GM08714 (cell line): ENCODE data around the gene SEPTIN3.

Experiments used
- H3K4me3 ChIP-seq: fragments of 200-500 bp; sonication (Bioruptor generic); 2 replicates; pipeline ENCODE4 v1.5.1; 2014; ENCODE audit warnings: mild to moderate bottlenecking, low read length, inconsistent platforms
- ZNF274 ChIP-seq: IDR thresholded peaks from 2 replicates; pipeline ENCODE4 v1.6.1; 2012; ENCODE audit warnings: mild to moderate bottlenecking, low read depth, low read length

SEPTIN3 gene

DNA sequence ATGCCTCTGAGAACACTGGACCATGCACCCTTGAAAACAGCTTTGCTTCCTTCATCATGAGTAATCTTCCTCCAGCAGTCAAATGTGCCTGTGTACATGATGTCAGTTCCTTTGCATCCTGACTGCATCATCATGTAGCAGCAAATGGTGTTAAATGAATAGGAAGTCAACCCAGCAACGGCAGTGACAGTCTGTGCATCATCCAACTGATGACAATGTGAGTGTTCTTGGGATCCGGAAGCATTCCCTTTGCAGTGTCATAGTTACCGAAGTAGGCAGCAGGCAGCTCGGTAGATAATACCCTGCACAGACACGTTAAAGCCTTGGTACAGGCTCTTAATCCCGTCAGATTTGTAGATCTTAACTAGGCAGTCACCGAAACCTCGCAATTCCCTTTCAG is 31.9 kb downstream of the SEPTIN3 start:
- no peak for TF ChIP-seq ZNF274
- no peak overlapping the region for H3K4me3 ChIP-seq

DNA sequence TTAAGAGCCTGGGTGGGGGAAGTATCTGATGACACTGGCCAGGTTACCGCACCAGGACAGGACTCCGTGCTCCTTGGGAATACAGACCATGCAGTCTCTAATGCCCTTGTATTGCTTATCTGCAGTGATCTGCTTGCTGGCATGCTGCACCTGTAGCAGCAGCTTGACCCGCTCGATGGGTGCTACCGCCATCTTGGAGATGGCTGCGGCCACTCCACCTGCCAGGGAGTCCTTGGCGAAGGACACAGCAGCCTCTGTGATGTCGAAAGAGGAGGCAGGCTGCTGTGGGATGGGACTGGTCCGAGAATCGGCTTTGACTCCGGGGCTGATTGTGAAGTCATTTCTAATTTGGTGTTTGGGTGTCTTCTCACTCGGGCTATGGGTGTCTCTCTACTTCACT is 32.5 kb downstream of the SEPTIN3 start:
- no peak for TF ChIP-seq ZNF274
- no peak overlapping the region for H3K4me3 ChIP-seq

DNA sequence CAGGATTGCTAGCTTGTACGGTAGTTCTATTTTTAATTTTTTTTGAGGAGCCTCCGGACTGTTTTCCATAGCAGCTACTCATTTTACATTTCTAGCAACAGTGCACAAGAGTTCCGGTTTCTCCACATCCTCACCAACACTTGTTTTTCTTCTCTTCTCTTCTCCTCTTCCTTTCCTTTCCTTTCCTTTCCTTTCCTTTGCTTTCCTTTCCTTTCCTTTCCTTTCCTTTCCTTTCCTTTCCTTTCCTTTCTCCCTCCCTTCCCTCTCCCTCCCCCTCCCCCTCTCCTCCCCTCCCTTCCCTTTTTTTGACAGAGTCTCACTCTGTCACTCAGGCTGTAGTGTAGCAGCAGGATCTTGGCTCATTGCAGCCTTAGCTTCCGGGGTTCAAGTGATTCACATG is 38.7 kb downstream of the SEPTIN3 start:
- H3K4me3 ChIP-seq: no peak overlapping the region
- TF ChIP-seq ZNF274: no peak

DNA sequence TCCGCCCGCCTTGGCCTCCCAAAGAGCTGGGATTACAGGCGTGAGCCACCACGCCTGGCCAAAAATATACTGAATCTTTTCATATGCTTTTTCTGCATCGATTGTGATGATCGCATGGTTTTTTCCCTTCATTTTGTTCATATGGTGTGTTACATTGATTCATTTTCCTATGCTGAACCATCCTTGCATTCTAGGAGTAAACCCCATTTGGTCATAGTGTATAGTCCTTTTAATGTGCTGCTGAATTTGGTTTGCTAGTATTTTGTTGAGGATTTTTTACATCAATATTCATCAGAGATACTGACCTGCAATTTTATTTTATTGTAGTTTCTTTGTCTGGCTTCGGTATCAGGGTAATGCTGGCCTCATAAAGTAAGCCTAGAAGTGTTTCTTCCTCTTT is 41.5 kb downstream of the SEPTIN3 start:
- no peak for TF ChIP-seq ZNF274
- H3K4me3 ChIP-seq: no peak overlapping the region

DNA sequence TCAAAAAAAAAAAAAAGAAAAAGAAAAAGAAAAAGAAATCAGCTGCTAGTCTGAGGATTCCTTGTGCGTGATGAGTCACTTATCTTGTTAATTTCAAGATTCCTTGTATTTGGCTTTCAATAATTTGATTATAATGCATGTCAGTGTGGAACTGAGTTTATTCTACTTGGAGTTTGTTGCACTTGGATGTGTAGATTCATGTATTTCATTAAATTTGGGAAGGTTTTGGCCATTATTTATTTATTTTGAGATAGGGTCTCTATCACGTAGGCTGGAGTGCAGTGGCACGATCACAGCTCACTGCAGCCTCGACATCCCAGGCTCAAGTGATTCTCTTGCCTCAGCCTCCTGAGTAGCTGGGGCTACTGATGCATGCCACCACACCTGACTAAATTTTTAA is 44.1 kb downstream of the SEPTIN3 start:
- TF ChIP-seq ZNF274: no peak
- H3K4me3 ChIP-seq: no peak overlapping the region

DNA sequence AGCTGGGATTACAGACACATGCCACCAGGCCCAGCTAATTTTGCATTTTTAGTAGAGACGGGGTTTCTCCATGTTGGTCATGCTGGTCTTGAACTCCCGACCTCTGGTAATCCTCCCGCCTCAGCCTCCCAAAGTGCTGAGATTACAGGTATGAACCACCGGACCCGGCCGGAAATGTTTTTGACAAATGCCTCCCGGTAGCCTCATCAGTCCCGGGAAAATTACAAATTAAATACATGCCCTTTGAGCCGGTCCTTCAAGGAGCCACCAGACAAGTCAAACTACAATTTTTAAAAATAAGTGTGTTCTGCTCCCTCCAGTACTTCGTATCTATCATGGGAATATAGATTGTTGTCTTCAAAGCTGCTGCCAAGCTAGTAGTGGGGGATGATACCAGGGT is 46.9 kb downstream of the SEPTIN3 start:
- no peak for TF ChIP-seq ZNF274

DNA sequence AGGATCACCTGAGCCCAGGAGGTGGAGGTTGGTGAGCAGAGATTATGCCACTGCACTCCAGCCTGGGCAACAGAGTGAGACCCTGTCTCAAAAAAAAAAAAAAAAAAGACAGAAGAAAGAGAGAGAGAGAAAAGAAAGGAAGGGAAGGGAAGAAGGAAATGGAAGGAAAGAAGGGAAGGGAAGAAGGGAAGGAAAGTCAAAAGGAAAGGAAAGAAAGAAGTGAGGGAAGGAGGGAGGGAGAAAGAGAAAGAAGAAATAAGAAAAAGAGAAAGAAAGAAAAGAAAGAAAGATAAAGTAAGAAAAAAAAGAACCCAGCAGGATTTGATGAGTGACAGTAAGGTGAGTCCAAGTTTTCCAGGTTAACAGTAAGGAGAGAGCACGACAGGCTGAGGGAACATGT is 49.0 kb downstream of the SEPTIN3 start:
- TF ChIP-seq ZNF274: no peak
- H3K4me3 ChIP-seq: no peak overlapping the region

More for the DNA sequence above, 46.9 kb downstream of the SEPTIN3 start:
- H3K4me3 ChIP-seq: no peak overlapping the region
